GM21423 (cell line): ENCODE measurements around the gene POLR2A.

ENCODE experiments used
- ATAC-seq: cut with Tn5 transposase; IDR thresholded peaks from one replicate; pipeline ENCODE4 v1.9.1; 2021; ENCODE audit warnings: mild to moderate bottlenecking, moderate library complexity; ENCODE audit not compliant: unreplicated experiment

Gene POLR2A

DNA sequence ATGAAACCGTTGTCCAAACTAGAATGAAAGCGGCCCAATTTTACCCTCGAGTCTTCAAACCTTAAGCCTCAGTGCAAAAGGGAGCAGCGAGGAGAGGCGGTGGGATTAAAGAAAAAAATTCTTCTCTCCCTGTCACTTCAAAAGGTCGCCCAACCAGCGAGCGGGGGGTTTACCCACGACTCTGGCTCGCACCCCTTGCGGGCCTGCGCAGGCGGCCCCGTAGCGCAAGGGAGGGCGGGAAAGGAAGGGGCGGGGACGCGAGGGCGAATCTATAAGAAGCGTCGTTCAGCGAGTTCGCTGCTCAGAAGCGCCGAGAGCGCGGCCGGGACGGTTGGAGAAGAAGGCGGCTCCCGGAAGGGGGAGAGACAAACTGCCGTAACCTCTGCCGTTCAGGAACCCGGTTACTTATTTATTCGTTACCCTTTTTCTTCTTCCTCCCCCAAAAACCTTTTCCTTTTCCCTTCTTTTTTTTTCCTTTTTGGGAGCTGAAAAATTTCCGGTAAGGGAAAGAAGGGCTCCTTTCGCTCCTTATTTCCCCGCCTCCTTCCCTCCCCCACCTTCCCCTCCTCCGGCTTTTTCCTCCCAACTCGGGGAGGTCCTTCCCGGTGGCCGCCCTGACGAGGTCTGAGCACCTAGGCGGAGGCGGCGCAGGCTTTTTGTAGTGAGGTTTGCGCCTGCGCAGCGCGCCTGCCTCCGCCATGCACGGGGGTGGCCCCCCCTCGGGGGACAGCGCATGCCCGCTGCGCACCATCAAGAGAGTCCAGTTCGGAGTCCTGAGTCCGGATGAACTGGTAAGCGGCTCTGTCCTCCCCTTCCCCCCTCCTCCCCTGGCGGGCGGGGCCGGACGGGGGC lies at the start of gene POLR2A:
Gene POLR2A (plus strand): TSS at position 300 of the 852 bp plus-strand sequence.
- ATAC-seq, result peak; percentile 61

DNA sequence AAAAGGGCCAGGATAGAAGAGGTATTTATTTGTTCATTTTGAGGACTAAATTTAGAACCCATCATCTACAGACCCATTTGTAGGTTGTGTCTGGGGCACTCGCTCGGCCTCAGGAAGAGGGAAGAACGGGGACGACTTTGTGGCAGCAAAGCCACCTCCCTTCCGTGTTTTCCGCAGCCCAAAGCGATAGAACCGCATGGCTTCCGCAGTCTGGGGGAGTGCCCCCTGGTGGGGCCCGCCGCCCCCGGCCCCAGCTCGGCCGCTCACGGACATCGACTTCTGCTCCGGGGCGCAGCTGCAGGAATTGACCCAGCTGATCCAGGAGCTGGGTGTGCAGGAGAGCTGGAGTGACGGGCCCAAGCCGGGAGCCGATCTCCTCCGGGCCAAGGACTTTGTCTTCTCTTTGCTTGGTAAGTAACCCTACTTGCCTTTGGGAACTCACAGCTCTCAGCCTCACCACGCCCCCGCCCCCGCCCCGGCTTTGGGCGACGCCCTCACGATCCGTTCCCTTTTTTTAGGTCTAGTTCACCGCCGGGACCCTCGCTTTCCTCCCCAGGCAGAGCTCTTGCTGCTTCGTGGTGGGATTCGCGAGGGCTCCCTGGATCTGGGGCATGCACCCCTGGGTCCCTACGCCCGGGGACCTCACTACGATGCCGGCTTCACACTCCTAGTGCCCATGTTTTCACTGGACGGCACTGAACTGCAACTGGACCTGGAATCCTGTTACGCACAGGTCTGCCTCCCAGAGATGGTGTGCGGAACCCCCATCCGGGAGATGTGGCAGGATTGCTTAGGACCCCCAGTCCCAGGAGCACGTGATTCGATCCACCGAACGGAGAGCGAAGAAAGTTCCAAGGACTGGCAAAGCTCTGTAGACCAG lies 48.2 kb upstream of the POLR2A start:
- peak; percentile 19 for ATAC-seq

DNA sequence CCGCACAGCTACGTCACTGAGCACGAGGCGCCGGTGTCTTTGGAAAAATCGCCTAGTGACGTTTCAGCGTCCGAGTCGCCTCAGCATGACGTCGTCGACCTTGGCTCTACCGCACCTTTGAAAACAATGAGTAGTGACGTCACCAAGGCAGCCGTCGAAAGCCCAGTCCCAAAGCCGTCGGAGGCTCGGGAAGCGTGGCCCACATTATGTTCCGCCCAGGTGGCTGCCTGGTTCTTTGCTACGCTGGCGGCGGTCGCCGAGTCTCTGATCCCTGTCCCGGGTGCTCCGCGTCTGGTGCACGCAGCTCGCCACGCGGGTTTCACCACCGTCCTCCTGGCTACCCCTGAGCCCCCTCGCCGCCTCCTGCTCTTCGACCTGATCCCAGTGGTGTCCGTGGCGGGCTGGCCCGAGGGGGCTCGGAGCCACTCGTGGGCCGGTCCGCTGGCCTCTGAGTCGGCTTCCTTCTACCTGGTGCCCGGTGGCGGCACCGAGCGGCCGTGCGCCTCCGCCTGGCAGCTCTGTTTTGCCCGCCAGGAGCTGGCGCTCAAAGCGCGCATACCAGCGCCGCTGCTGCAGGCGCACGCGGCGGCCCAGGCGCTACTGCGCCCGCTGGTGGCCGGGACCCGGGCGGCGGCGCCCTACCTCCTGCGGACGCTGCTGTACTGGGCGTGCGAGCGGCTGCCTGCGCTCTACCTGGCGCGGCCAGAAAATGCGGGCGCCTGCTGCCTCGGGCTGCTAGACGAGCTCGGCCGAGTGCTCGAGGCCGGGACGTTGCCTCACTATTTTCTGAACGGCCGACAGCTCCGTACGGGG lies 47.4 kb upstream of the POLR2A start:
- ATAC-seq, result peak; percentile 44

DNA sequence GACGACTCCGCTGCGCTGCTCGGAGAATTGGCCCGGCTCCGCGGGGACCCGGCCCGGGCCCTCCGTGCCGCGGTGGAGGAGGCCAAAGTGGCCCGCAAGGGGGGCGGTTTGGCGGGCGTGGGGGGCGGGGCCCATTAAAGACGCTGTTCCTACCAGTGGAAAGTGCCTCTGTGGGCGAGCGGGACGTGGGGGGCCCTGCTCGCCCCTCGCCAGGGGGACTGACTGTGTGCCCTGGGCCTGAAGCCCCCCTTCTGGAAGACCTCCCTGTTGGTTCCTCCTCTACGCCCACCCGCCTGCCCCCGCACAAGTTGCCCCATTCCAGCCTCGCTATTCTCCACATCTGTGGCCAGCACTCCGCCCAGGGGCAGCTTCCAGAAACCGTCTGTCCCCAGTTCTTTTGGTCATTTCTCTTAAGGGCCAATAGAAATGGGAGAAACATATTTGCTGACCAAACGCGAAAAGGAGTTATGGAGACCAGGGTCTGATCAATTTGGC lies 46.8 kb upstream of the POLR2A start:
- ATAC-seq, result no peak

DNA sequence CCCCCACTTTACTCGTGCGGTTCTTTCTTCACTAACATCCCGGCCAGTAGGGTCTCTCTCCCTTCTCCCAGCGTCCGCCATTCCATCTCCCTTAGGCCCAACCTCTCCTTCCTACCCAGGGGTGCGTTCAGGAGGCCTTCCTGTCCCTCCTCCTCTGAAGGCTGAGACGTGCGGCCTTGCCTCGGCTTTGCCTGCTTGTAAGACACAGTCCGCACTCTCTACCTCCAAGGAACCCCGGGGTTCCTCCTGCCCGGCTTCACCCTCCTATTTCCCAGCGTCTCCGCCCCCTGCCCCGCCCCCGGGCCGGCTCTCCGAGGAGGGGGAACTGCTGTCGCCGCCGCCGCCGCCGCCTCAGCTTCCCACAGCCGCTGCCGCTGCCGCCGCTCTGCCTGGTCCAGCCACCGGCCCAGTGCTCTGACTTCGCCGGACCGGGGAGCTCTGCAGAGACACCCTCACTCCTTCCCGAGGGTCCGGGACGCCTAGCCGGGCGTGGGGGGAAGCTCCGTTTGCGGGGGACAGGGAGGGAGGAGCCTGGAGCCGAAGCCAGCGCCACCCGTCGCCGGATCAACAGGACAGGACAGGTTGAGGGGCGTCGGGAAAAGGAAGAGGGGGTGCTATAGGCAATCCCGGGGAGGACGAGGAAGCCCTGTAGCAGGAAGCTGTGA lies 46.1 kb upstream of the POLR2A start:
- no peak for ATAC-seq

DNA sequence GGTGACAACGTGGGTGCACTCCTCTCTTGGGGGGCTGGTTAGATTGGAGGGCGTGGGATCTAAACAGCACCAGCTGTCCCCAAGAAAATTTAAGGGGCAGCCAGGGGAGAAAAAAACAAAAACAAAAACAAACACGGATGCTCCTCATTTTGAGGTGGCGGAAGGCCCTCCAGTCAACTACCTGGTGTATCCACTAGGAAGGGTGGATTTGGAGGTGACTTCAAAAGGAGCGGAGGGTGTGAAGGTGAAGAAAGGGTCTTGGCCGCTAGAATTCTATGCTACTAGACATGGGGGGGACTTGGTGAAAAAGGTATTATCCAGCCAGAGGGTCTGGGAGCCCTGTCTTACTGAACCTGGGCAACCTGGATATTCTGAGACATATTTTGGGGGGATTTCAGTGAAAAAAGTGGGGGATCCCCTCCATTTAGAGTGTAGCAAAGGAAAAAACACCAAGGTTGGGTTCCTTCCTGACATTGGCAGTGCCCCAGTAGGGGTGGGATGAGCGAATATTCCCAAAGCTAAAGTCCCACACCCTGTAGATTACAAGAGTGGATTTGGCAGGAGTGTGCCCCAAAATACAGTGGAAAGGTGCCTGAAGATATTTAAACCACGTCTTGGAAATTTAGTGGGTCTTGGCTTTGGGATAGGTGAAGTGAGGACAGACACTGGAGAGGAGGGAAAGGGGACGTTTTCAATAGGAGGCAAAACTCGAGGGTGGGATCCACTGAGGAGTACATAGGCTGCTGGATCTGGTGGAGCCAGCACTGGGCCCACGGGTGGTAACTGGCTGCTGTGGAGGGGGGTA lies 45.3 kb upstream of the POLR2A start:
- ATAC-seq, result no peak

DNA sequence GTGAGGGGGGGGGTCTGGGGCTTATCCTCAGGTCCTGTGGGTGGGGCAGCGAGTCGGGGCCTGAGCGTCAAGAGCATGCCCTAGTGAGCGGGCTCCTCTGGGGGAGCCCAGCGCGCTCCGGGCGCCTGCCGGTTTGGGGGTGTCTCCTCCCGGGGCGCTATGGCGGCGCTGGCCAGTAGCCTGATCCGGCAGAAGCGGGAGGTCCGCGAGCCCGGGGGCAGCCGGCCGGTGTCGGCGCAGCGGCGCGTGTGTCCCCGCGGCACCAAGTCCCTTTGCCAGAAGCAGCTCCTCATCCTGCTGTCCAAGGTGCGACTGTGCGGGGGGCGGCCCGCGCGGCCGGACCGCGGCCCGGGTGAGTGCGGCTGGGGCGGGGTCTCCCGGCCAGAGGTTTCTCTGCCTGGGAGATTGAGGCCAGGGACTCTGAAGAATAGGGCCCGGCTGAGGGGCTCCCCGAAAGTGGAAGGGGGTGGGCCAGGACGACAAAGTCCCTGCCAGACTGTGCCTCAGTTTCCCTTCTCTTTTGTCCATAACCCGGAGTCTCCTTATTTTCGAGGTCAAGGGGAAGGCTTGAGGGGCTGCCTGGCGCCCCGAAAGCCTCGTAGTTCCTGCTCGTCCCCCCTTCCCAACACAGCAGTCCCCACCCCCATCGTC lies 44.6 kb upstream of the POLR2A start, which contains the start of gene FGF11:
Gene FGF11 (plus strand): TSS at position 51 of the 651 bp plus-strand sequence. CDS start 109 bp downstream, at position 160.
- ATAC-seq, result no peak

DNA sequence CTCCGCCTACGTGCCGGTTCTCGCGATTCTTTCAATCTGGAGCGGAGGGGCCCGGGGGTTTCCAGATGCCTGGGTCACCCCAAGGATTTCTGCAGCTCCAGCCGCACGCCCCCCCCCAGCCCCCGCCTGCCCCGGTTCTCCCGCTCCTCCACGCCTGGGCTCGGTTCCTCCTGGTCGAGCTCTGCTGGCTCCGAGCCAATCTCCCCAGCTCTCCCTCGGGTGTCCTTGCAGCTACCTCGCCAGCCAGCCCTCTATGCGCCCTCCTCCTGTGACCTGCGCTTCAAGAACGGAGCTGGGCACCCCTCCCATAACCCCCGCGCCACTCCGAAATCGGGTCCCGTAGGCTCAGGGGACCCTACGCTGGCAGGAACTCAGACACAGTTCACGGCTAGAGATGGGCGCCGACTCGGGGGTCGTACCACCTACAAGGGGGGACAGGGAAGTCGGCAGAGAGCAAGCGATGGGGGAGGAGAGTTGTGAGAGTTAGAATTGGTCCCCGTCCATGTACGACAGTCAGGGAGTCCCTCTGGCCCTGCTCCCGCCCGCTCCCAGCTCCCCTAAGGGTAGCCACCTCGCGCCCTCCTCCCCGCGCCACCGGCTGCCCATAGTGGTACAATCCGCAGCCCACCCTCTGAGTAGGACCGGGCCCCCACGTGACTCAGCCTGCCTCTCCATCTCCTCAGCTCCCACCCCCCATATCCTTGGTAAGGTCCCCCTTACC lies 43.9 kb upstream of the POLR2A start:
- no peak for ATAC-seq

DNA sequence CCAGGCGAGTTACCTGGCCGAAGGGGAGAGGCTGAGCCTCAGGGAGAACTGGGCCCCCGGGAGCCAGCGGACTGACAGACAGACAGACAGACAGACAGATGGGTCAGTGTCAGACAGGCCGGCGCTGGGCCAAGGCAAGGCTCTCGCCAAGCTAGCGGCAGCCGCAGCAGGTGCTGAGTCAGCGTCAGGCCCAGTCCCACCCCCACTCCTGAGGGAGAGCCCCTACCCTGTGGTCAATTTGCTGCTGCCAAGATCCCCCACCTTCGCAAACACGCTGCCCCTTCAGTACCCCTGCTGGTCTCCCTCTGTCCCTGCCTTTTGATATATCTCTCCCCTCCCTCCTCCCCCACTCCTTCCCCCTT lies 43.4 kb upstream of the POLR2A start:
- no peak for ATAC-seq

DNA sequence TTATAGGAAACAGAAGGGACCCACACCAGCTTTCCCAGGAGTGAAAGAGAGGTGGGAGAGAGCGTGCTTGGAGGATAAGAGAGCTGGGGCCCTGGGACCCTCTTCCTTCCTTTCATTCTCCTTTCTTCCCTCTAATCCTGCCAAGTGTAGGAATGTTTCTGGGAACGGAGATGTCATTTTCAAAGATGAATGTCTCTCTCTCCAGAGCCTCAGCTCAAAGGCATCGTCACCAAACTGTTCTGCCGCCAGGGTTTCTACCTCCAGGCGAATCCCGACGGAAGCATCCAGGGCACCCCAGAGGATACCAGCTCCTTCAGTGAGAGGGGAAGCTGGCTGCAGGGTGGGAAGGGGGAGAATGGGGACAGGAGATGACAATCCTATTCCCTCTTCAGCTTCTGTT lies 42.9 kb upstream of the POLR2A start:
- ATAC-seq, result no peak

DNA sequence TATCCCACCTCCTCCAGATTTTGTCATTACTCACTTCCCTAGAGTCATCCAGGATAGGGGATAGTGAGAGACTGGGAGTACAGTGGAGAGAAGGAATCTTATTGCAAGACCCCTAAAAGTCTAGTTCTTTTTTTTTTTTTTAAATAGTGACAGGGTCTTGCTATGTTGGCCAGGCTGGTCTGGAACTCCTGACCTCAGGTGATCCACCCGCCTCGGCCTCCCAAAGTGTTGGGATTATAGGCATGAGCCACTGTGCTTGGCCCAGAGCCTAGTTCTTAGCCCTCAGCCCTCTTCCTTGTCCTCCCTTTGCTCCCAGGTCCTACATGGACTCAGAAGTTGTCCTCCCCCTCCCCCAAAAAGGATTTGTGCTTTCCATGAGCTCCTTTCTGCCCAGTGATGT lies 42.0 kb upstream of the POLR2A start:
- ATAC-seq, result no peak

DNA sequence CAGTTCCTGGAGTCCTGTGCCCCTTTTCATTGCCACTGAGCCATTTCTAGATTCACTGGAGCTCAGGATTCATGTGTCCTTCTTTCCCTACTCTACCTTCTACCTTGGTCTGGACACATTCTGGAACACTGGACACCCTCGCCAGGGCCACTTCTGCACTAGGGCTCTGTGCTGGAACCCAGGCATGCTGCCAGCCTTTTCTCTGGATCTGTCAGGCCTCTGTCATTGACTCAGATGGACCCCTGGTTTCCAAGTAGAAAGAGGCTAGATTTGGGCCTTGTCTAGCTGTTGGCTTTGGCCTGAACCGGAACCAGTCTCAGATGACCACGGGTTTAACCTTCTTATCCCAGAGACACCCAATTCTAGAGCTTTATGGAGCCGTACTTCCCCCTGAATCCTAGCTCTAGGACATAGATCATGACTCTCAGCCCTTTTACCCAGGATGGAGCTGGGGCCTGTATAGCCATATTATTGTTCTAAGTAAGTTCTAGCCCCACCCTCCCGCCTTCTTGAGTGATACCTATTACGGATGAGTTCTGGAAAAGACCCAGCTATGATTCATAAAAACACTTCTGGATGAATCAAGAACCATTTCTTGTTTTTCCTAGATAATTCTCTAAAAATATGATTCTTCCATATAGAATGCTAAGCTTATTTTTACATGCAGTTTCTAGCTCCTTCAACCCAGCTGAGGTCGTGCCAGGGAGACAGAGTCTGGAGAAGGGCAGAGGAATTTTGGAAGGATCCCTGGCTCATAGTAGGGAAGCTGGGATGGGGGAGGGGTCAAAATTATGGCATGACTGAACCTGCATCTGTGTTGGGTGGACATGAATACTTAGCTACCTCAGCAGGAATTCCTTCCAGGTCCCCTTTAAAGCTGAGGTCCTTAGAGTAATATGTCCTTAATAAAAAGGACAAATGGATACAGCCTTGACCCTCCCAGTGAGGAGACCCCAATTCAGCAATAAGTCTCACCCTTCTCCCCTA lies 40.4 kb upstream of the POLR2A start:
- no peak for ATAC-seq

DNA sequence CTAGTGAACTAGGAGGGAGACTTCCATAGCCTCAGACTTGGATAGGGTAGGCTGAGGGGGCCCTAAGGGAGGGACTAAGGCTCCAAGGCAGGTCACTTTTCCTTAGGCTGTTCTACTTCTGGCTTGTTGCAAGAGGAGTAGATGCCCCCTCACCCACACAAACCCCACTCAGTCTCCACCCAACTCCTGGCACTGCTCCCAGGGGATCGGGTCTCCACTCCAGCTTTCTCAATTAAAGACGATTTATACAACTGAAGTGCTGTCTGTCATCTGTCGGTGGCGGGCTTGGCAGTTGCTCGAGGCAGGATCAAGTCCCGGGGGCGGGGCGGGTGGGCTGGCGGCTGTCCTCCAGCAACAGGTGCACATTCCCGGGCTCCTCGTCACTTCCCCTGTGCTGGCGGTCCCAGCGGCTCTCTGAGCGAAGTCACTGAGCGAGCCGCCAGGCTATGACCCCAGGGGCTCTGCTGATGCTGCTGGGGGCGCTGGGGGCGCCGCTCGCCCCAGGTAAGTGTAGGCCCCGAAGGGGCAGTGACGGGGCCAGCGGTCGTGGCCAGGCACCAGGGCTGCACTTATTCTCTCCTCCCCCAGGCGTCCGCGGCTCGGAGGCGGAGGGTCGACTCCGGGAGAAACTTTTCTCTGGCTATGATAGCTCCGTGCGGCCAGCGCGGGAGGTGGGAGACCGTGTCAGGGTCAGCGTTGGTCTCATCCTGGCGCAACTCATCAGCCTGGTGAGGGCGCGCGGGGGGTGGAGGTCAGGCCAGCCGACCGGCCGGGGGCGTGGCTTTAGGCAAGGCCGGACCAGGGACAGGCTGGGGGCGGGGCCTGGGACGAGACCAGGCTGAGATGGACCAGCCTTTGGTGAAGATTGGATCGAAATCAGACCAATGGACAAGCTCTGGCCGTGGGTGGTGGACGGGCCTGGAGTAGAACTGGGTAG lies 39.2 kb upstream of the POLR2A start, which contains the start of gene CHRNB1:
Gene CHRNB1 (plus strand): TSS at position 380 of the 937 bp plus-strand sequence. CDS start 67 bp downstream, at position 447.
- no peak for ATAC-seq

DNA sequence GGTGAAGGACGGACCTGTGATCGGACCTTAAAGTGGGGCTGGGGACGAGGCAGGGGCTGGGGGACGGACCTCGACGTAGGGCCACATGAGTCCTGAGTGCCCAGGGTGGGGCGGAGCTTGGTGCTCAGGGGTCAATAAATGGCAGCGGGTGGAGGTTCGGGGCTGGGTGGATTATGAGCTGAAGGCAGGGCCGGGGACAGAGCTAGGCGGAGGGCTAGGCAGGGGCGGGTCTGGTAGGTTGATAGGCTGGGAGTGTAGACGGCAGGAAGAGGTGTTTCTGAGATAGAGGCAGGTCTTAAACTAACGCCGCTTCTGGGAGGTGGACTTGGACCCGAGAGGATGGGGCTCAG lies 38.6 kb upstream of the POLR2A start:
- no peak for ATAC-seq

DNA sequence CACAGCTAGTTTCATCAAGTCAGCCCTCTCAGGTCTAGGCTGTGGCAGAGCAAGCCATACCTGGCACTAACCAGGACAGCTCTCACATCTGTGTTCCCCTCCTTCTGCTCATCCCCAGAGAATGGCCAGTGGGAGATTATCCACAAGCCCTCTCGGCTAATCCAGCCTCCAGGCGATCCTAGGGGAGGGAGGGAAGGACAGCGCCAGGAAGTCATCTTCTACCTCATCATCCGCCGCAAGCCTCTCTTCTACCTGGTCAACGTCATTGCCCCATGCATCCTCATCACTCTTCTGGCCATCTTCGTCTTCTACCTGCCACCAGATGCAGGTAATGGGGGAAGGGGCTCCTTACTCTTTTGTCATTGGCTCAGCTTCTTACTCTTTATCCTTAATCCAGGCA lies 35.7 kb upstream of the POLR2A start:
- no peak for ATAC-seq

DNA sequence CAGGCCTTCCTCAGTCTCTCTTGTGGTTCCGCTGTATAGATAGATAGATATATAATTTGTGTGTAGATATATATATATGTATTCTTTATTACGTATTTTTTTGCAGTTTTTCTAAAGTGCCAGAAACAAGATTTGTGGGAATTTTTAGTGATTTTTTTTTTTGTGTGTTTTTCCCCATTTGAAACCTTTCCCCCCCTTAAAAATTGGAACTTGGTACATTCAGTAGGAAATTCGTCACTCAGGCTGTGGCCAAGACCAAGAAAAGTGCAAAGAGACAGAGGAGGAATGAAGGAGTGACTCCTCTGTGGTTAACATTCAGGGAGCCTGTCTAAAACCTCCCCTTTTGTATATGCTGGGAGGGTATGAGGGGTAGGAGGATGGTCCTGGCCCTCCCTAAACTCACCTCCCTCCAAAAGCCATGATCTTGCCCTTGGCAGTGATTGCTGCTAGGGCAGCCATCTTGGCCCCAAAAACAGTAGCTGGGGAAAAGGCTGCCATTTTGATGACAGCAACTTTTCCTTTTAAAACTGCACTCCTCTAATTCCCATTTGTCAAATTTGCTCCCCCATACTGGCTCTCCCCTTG lies 24.1 kb upstream of the POLR2A start:
- ATAC-seq, result no peak
